Loucy (cell line): Measurements from ENCODE around the gene EFTUD2.

Experiments
- H2AFZ ChIP-seq: fragments of 200-600 bp; sonication (generic); 2 replicates; pipeline ENCODE4 v1.6.0; 2016; ENCODE audit warnings: antibody characterized with exemption, mild to moderate bottlenecking, low read length, moderate library complexity
- H3F3A ChIP-seq: fragments of 200-600 bp; 2 replicates; pipeline ENCODE4 v1.6.0; 2016; ENCODE audit warnings: antibody characterized with exemption, low read depth, mild to moderate bottlenecking
- H3K27me3 ChIP-seq: fragments of 200-600 bp; sonication (generic); 2 replicates; pipeline ENCODE4 v1.6.1; 2014; ENCODE audit warnings: low read length, mild to moderate bottlenecking; ENCODE audit not compliant: insufficient read depth, poor library complexity, severe bottlenecking
- H3K36me3 ChIP-seq: fragments of 200-600 bp; sonication (generic); 2 replicates; pipeline ENCODE4 v1.6.1; 2016; ENCODE audit warnings: low read length; ENCODE audit not compliant: insufficient read depth
- H3K4me1 ChIP-seq: fragments of 200-600 bp; sonication (generic); 2 replicates; pipeline ENCODE4 v1.5.1; 2014; ENCODE audit warnings: low read length, mild to moderate bottlenecking; ENCODE audit not compliant: insufficient read depth, poor library complexity, severe bottlenecking
- H3K4me2 ChIP-seq: fragments of 200-600 bp; sonication (generic); 2 replicates; pipeline ENCODE4 v1.6.0; 2014; ENCODE audit warnings: antibody characterized with exemption, low read length, low read depth, mild to moderate bottlenecking; ENCODE audit not compliant: poor library complexity, severe bottlenecking
- H3K4me3 ChIP-seq: fragments of 200-600 bp; sonication (generic); 2 replicates; pipeline ENCODE4 v1.5.1; 2014; ENCODE audit warnings: low read length, mild to moderate bottlenecking, mixed read lengths; ENCODE audit not compliant: poor library complexity, severe bottlenecking
- H3K79me2 ChIP-seq: fragments of 200-600 bp; sonication (generic); 2 replicates; pipeline ENCODE4 v1.6.1; 2014; ENCODE audit warnings: low read length; ENCODE audit not compliant: insufficient read depth
- H3K9ac ChIP-seq: fragments of 200-600 bp; sonication (generic); 2 replicates; pipeline ENCODE4 v1.6.0; 2014; ENCODE audit warnings: mild to moderate bottlenecking, low read depth, low read length, moderate library complexity; ENCODE audit not compliant: poor library complexity, severe bottlenecking
- H3K9me2 ChIP-seq: fragments of 200-600 bp; sonication (generic); replicated peaks from 2 replicates; pipeline ENCODE4 v1.6.1; 2016; ENCODE audit warnings: low read depth, low read length, mixed read lengths
- H3K9me3 ChIP-seq: fragments of 200-600 bp; sonication (generic); 2 replicates; pipeline ENCODE4 v1.6.1; 2014; ENCODE audit warnings: mild to moderate bottlenecking, antibody characterized with exemption, low read length, low read depth; ENCODE audit not compliant: insufficient read depth
- H4K20me1 ChIP-seq: fragments of 200-600 bp; sonication (generic); 2 replicates; pipeline ENCODE4 v1.6.0; 2014; ENCODE audit warnings: antibody characterized with exemption, low read length, mild to moderate bottlenecking; ENCODE audit not compliant: insufficient read depth, poor library complexity, severe bottlenecking
- EZH2phosphoT487 ChIP-seq: fragments of 200-600 bp; IDR thresholded peaks from 2 replicates; pipeline ENCODE4 v1.6.1; 2018; ENCODE audit warnings: antibody characterized with exemption, mild to moderate bottlenecking, moderate library complexity, borderline replicate concordance
- TF ChIP-seq, protein P1 (sequence below): fragments of 200-600 bp; sonication (generic); conservative IDR thresholded peaks from 2 replicates; pipeline ENCODE4 v1.5.1; 2014; ENCODE audit warnings: mild to moderate bottlenecking, antibody characterized with exemption, low read length

Gene EFTUD2

GRCh38 chr17:44867841-44868240, 31.4 kb downstream of the EFTUD2 start:
- H3K9me2 ChIP-seq: no peaks in the 10 kb centered on the region
- H3K4me3 ChIP-seq: no peak overlapping the region
- no peak for TF ChIP-seq EZH2phosphoT487
- TF ChIP-seq, protein P1, sequence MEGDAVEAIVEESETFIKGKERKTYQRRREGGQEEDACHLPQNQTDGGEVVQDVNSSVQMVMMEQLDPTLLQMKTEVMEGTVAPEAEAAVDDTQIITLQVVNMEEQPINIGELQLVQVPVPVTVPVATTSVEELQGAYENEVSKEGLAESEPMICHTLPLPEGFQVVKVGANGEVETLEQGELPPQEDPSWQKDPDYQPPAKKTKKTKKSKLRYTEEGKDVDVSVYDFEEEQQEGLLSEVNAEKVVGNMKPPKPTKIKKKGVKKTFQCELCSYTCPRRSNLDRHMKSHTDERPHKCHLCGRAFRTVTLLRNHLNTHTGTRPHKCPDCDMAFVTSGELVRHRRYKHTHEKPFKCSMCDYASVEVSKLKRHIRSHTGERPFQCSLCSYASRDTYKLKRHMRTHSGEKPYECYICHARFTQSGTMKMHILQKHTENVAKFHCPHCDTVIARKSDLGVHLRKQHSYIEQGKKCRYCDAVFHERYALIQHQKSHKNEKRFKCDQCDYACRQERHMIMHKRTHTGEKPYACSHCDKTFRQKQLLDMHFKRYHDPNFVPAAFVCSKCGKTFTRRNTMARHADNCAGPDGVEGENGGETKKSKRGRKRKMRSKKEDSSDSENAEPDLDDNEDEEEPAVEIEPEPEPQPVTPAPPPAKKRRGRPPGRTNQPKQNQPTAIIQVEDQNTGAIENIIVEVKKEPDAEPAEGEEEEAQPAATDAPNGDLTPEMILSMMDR: no peak
- no peaks in the 10 kb centered on the region for H3K27me3 ChIP-seq
- no peaks in the 10 kb centered on the region for H3K9me3 ChIP-seq
- H3K9ac ChIP-seq: no peak overlapping the region
- H3K4me2 ChIP-seq: no peak overlapping the region
- no peaks in the 10 kb centered on the region for H3K4me1 ChIP-seq
- H3K79me2 ChIP-seq: no peaks in the 10 kb centered on the region
- no peaks in the 10 kb centered on the region for H4K20me1 ChIP-seq
- no peak overlapping the region for H2AFZ ChIP-seq
- no peaks in the 10 kb centered on the region; the same call in 1 of the 2 replicates for H3F3A ChIP-seq
- H3K36me3 ChIP-seq: peaks cover 77% of the 10 kb centered on the region

- peaks cover 78% of the 10 kb centered on the region; the same call in 1 of the 2 replicates for H3K36me3 ChIP-seq
- no peaks in the 10 kb centered on the region for H3K79me2 ChIP-seq
- no peaks in the 10 kb centered on the region for H3K9me3 ChIP-seq
- H3F3A ChIP-seq: no peaks in the 10 kb centered on the region; the same call in 1 of the 2 replicates
- no peak overlapping the region for H3K4me3 ChIP-seq
- no peaks in the 10 kb centered on the region for H4K20me1 ChIP-seq
- no peaks in the 10 kb centered on the region for H3K4me1 ChIP-seq
- no peak overlapping the region for H3K9ac ChIP-seq
- no peaks in the 10 kb centered on the region for H3K27me3 ChIP-seq
- no peak overlapping the region for H2AFZ ChIP-seq
- H3K9me2 ChIP-seq: no peaks in the 10 kb centered on the region
- TF ChIP-seq, protein P1: no peak
- no peak for TF ChIP-seq EZH2phosphoT487
- H3K4me2 ChIP-seq: no peak overlapping the region
Measured at GRCh38 chr17:44865931-44866330, 33.3 kb downstream of the EFTUD2 start.

GRCh38 chr17:44865231-44865660, 34.0 kb downstream of the EFTUD2 start:
- Histone ChIP-seq H2AFZ (no peak overlapping the region), H3K9me3 (no peaks in the 10 kb centered on the region), H3K9me2 (no peaks in the 10 kb centered on the region), H3K36me3 (peaks cover 81% of the 10 kb centered on the region; the same call in 1 of the 2 replicates), H3K9ac (no peak overlapping the region), H3K4me1 (no peaks in the 10 kb centered on the region), H3K27me3 (no peaks in the 10 kb centered on the region), H3K4me3 (no peak overlapping the region), H3K79me2 (no peaks in the 10 kb centered on the region), H3K4me2 (no peak overlapping the region), H4K20me1 (no peaks in the 10 kb centered on the region), H3F3A (no peaks in the 10 kb centered on the region; the same call in 1 of the 2 replicates)
- no peak for TF ChIP-seq EZH2phosphoT487
- TF ChIP-seq, protein P1: peak; percentile 91
